ENCODE measurements around the gene TMEM101. TPM values are rescaled to one million over a fixed set of nuclear protein-coding genes. Genes with fewer than 3 reads are reported as not detected.
"Not testable (repeated sequence)": the region's sequence is repeated elsewhere in the genome, so short reads cannot be mapped to it uniquely, and the experiment has no call there.

Gene TMEM101
- polyA plus RNA-seq, 1 donor from 2014 or later = 24.6 TPM

DNA sequence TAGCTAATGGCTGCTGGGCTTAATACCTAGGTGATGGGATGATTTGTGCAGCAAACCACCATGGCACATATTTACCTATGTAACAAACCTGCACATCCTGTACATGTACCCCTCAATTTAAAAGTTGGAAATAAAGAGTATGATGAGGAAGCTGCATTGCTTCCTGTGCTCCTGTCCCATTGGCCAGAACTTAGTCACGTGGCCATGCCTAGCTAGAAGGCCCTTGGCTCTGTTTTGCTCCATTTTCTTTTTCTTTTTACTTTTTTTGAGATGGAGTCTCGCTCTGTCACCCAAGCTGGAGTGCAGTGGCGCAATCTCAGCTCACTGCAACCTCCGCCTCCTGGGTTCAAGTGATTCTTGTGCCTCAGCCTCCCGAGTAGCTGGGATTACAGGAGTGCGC, 53.5 kb downstream of the TMEM101 start:
- not testable (repeated sequence) for H3K27ac Mint-ChIP-seq, H3K4me3 Mint-ChIP-seq, H3K36me3 Mint-ChIP-seq

More for the DNA sequence above, 53.5 kb downstream of the TMEM101 start:
- not testable (repeated sequence) for H3K9me3 Mint-ChIP-seq, H3K4me1 Mint-ChIP-seq
- peaks cover 24% of the 10 kb centered on the region for H3K27me3 Mint-ChIP-seq

Other genes with a start within 250 kb of the TMEM101 start
- 10.5 TPM for gene DUSP3, start 236.0 kb downstream of the TMEM101 start, polyA plus RNA-seq
- gene CFAP97D1, start 234.5 kb downstream of the TMEM101 start, polyA plus RNA-seq = not detected
- not detected for gene MPP3, start 181.8 kb downstream of the TMEM101 start, polyA plus RNA-seq
- not detected for gene CD300LG, start 167.8 kb downstream of the TMEM101 start, polyA plus RNA-seq
- gene MPP2, start 107.4 kb downstream of the TMEM101 start, polyA plus RNA-seq = 0.18 TPM
- not detected for gene PPY, start 72.5 kb downstream of the TMEM101 start, polyA plus RNA-seq
- not detected for gene PYY, start 61.0 kb downstream of the TMEM101 start, polyA plus RNA-seq
- gene NAGS, start 10.3 kb downstream of the TMEM101 start, polyA plus RNA-seq = 0.64 TPM
- 73.4 TPM for gene LSM12, start 51.7 kb upstream of the TMEM101 start, polyA plus RNA-seq
- 22.5 TPM for gene G6PC3, start 55.8 kb upstream of the TMEM101 start, polyA plus RNA-seq
- 49.5 TPM for gene HDAC5, start 108.7 kb upstream of the TMEM101 start, polyA plus RNA-seq
- gene HROB, start 127.0 kb upstream of the TMEM101 start, polyA plus RNA-seq = 0.24 TPM
- not detected for gene ASB16, start 155.7 kb upstream of the TMEM101 start, polyA plus RNA-seq
- gene TMUB2, start 172.0 kb upstream of the TMEM101 start, polyA plus RNA-seq = 43.0 TPM
- gene ATXN7L3, start 184.9 kb upstream of the TMEM101 start, polyA plus RNA-seq = 15.4 TPM
- 74.3 TPM for gene UBTF, start 204.7 kb upstream of the TMEM101 start, polyA plus RNA-seq